GM19351 (cell line): ENCODE measurements around the gene ERP27.

ENCODE experiments used
- ATAC-seq: cut with Tn5 transposase; IDR thresholded peaks from one replicate; pipeline ENCODE4 v1.9.1; 2021; ENCODE audit warnings: mild to moderate bottlenecking, moderate library complexity; ENCODE audit not compliant: unreplicated experiment

ERP27 gene

DNA sequence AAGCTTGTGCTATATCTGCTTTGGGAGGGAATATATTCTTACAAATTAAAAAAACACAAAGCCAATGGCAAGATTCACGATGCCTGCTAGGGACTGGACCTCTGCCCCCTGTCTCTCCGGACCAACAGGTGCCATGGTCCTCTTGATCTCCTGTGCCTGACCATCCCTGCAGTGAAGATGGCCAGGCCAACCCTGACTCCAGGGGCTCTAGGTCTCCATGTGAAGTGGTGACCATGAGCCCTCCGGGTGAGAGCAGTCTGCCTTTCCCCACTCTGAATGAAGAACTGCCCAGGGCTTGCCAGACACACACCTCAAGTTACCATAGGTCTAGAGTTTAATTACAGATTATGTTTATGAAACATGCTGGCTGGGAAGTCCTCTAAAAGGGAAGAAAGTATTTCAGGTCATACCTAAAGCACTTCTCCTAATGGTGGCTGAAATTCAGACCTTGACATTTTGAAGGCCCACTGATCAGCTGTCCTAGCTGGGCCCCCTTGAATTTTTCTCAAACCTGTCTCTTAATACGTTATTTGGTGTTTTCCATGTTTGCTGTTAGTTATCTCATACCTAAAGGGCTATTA is 21.7 kb upstream of the ERP27 start:
- ATAC-seq: no peak

DNA sequence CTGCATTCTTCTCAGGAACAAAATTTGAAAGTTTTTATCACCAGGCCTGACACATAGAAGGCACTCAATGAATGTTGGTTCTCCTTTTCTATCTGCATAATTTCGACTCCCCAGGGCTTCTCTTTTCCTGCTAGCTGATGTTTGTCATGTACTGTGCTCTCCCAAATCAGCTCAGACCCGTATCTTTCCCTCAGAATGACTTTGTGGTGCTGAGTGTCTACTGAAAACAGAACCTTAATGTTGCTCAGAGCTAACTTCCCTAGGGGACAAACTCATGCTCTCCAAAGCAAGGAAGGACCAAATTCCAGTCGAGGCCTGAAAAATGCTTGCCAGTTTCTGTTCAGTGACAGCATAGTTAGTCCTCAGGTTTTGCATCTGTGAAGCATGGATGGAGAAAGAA is 21.1 kb upstream of the ERP27 start:
- no peak for ATAC-seq

DNA sequence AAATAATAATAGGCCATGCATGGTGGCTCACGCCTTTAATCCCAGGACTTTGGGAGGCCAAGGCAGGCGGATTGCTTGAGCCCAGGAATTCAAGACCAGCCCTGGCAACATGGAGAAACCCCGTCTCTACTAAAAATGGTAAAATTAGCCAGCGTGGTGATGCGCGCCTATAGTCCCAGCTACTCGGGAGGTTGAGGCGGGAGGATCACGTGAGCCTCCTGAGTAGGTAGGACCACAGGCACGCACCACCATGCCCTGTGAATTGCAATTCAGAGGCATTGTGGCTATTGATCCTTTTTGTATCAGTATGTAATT is 20.7 kb upstream of the ERP27 start:
- no peak for ATAC-seq

DNA sequence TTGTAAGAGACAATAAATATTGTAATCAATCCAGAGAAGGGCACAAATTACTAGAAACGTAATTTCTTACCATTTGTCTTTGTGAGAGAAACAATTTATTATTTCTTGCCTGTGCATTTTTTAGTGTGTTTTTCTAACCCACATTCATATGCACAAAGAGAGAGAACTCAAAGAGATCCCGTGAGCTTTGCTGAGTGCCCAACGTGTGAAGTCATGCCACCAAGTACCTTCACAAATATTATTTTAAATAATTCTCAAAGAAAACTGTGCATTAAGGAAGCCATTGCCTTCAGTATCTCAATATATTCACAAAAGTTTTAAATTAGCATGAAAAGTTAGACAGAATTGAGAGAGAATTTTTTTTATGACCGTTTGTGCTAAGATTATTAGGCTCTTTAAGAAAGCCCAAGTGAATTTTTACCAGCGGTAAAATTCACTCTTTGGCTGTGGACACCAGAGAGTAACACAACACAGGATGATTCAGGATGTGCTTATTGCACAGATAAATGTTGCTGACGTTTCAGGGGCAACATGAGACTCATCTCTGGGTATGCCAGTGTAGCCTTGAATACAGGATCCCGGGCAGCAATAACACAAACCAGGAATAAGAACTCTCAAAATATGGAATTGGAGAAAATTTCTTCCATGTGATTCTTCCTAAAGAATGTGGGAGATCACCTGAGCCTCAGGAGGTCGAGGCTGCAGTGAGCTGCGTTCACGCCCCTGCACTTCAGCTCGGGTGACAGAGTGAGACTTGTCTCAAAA is 20.2 kb upstream of the ERP27 start:
- ATAC-seq: no peak

DNA sequence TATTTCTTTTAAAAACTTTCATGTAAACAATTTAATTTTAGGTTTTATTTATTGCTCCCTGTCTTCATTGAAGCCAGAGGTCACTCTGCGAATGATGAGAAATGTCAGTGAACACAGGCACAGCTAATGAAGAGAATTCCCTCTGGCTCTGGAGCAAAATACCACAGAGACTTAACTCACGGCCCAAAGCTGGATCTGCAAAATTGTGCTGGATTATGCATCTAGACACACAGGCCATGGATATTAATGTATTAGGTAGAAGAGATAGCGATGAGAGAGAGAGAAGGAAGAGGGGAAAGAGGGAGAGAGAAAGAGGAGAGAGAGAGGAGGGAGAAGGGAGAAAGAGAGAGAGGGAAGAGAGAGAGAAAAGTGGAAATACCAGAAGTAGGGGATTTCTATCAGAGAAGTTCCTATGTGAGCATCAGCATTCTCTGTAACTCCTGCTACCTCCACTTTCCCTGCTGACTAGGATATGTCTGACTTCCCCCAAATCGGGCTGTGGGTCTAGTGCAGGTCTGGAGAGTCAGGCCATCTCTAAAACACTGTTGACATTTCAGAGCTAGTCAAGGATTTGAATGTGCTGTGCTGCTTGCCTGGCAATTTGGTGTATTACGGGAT is 19.3 kb upstream of the ERP27 start:
- ATAC-seq: no peak

DNA sequence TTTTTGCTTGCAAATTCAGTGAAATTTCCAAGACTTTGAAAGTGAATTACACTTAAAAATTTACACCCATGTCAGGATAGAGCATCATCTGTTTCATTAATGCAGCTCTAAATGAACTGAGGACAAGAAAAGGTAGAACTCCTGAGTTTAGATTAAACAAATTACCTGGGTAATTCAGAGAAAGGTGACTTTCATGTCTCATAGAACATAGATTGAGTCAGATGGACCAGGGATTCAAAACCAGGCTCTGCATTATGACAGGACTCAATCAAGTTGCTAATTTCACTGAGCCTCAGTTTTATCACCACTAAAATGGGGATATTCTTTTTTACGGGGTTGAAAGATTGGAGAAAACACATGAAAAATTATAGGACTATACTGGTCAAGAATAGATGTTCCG is 18.6 kb upstream of the ERP27 start:
- no peak for ATAC-seq

DNA sequence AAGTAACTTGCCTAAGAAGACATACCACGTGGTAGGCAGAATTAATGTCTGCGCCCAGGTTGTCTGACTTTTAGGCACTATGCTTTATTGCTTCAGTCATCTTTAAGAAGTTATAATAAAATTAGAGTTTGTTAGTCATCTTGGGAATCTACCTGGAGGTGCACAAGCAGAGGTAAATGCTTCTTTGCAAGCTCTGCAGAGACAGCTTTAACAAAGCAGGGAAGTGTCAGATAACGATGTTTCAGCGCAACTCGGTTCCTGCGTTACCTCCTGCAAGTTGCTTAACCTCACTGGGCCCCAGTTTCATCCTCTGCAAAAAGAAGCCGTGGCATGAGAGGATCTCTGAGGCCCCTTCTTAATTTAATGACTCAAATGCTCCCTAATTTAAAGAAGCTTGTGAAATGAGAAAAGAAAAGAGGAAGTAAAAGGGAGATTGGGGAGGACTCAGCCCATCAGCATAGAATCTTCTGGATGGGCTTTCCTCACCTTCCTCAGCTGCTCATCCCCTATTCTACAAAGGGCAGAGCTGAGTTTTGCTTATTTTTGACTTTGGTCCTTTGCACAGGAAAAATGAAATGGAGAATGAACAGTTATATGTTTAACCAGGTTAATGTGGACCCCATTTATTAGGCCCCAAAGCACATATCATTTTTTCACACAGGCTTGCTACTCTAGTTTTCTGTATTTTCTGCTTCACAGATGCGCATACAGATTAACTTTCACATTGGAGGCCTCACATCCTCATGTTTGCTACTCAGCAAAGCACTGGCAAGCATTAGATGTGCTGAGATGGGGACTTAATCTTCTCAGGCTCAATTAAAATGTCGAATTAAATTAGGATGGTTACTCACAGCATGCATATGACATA is 17.9 kb upstream of the ERP27 start:
- ATAC-seq: peak; percentile 37

DNA sequence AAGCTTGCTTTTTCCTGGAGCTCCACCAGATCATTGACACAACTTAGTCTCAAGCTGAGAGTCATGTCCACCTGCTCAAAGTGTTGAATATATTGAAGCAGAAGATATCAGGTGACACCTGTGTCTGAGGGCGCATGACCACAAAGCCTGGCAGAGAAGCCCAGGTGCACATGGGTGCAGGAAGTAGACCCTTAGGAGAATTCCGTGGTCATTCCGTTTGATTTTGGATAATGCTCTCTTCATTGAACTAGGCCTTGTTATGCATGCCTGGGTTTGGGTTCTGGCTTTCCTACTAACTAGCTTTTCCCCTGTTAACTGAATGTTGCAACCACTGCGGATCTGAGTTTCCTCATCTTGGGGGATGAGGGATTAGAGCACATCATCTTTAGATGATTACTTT is 15.9 kb upstream of the ERP27 start:
- ATAC-seq: no peak

DNA sequence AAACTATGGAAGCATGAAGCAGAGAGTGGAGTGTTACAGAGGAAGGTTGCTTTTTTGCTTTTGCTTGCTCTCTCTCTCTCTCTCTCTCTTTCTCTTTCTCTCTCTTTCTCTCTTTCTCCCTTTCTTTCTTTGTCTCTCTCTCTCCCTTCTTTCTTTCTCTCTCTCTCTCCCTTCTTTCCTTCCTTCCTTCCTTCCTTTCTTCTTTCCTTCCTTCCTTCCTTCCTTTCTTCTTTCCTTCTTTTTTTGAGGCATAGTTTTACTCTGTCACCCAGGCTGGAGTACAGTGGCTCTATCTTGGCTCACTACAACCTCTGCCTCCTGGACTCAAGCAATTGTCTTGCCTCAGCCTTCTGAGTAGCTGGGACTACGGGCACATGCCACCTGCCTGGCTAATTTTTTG is 15.4 kb upstream of the ERP27 start:
- no peak for ATAC-seq

DNA sequence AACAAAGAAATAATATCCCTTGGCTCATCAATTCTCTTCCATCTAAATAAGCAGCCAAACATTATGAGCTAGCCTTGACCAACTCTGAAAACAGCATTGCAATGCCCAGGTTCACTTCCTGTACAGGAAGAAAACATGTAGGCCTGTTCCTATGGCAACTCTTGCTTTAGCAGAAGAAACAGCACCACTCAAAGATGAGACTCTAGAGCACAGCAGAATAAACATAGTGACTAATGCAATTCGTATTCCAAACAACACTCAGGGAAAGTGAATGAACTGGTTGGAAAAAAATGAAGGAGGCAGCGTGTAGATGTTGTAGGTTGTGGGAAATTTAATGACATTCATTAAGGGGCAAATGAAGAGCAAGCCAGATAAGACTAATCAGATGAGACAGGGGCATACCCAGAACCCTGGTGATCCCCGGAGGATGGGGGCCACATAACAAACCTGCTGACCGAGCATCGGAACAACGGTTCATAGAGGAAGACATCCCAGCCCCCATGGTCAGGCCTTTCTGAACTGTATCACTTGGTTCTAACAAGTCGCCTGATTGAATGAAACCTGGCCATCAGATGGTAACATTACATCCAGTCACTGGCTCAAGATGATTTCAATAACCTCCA is 14.1 kb upstream of the ERP27 start:
- peak; percentile 51 for ATAC-seq

DNA sequence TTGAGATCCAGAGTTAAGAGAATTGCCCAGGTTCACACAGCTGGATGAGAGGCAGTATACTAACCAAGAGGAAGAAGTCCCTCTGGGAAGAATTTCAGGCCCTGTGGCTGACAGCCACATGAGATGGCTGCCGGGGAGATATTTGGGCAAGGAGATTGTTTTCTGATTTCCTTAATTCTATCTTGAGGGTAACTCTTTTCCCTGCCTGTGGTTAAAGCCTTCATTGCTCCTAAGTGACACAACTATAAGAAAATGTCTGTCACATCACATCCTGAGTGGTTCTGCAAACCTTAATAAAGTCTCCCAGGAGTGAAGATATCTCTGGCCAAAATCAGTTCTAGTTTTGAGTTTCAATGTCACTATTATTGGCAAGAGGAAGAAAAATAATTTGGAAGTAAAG is 13.5 kb upstream of the ERP27 start:
- ATAC-seq: no peak

DNA sequence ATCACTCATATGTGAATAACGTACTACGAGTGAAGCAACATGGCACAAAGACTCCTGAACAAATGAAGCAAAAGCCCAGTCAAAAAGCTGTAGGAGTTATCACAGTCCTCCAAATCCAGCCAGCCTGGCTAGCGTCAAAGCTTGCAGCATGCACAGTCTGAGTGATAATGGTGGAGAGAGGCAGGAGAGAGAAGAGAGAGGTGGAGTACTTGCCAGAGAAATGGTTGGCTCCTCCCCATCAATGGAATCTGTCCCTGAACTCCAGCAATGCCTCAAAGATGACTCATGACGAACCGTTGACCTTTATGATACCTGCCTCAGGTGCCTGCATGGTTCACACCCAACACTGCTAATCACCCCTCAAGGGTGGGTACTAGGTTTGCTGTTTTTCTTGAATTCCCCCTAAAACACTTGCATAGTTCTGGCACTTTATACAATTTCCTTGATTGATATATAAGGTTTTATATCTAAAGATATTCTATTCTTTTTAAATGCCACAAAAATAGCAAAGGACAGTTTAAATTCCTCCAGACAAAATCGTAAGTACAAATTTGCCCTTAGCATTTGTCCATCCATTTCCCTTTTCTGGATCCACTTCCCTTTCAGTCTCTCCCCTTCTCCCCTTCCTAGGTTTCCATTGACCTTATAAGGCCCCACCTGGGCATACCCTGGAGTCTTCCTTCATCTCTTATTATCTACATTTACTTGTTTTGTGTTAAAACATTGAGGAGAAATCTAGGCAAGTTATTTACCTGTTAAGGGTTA is 12.8 kb upstream of the ERP27 start:
- no peak for ATAC-seq

DNA sequence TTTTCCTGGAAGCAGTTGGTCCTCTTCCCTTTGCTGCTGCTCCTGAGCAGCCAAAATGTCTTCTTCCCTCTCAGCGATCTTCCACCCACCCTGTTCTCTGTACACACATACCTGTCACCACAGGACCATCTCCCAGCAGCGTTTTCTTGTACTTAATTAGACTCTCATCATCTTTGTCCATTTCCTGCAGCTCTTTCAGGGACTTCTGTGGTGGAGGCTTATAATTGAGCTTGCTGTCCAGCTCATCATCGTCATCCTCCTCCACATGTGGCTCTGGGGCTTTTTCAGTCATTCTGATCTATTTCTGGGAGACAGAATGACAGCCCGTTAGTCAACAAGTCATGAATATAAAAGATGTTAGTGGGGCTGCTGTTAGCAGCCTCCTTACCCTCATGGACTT is 12.1 kb upstream of the ERP27 start:
- ATAC-seq: peak; percentile 13

DNA sequence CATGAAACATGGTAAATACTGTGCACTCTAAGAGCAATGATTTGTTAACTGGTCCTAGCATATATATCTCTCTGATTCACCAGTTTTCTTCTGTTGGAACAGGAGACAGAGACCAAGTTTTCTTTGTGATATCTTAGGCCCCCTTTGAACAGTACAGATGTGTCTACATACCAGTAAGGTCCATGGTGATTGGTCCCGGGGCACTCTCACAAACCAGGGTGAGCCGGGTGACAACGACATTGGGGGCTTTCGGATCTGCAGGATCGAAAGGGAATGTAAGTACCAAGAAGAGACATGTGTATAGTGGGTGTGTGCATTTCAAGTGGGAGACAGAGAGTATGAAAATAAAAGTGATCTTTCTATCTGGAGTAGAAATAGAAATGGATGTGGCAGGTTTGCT is 11.3 kb upstream of the ERP27 start:
- no peak for ATAC-seq

DNA sequence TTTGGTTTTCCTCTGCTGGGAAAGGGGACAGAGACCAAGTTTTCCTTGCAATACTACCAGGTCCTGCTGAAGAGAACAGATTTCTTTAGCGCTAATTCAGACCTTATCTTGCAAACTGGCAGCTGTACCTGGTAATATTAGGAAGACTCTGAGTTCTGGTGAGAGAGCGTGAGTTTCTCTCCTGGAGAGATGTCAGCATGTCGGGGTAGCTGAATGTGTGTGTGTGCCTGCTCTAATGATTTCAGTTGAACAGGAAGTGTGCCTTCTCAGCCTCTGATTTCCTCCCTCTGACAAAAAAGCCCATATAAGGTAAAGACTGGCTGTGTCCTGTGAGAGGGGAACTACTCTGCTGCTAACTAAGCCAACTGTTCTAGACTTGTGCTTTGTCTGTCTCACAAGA is 10.3 kb upstream of the ERP27 start:
- peak; percentile 87 for ATAC-seq

DNA sequence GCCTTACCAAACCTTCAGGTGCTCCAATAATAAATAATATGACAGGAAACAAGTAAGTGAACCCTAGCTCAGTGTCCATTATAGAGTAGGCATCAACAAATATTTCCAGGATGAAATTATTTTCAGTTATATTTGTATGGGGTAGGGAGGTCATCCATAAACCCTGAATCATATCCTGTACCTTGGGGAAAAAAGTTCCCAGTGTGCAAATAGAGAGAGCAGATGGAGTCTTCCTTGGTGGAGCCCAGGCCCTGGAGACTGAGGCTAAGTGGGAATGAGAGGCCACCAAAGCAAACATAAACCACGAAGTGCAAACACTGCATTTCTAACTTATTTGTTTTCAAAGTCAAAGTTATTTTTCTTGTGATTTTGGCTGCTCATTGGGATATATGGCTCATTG is 8.5 kb upstream of the ERP27 start:
- no peak for ATAC-seq

DNA sequence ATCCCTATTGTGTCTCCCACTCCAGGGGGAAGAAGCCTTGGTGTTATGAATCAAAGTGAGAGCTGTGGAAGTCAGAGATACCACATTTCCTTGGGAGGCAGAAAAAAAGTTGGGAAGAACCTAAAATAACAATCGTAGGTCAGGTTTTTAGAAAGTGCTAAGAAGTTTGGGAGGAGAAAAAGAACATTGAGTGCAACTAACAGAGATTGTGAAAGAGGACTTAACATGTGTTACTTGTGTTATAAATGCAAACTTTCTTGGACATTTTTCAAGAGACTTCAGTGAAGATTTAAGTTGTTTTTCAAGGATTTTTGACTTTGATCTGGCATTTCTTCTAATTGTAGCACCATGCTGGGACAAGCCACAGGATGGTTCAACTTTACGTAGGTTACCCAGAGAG is 7.8 kb upstream of the ERP27 start:
- ATAC-seq: no peak

DNA sequence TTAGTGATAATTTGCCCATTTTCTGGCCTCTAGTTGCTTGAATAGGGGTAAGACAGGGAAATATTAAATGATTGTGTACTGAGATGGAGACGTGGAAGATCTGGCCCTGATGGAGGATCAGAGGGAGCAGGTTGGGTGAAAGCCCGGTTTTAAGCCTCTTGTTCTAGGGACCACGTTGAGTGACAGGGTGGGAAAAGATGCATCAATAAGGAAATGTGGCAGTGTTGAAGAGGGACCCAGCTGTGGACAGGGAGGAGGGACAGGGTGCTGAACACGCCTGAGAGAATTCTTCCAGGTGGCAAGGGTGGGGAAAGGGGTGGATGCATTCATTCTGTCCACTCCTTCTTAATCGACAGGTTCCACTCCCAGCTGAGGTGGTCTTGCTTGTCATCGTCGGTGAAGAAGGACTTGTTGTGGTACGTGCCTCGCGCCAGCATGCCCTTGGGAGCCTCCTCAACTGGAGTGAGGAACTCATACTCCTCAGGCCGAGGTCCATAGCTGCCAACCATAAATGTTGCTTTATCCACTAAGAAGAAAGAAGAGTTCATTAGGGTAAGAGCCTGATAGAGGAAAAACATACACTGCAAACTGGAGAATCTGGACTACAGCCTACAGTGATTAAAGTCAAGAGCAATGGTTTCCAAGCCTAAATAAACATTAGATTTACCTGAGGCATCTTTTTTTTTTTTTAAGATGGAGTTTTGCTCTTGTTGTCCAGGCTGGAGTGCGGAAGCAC is 4.0 kb upstream of the ERP27 start:
- ATAC-seq: no peak

DNA sequence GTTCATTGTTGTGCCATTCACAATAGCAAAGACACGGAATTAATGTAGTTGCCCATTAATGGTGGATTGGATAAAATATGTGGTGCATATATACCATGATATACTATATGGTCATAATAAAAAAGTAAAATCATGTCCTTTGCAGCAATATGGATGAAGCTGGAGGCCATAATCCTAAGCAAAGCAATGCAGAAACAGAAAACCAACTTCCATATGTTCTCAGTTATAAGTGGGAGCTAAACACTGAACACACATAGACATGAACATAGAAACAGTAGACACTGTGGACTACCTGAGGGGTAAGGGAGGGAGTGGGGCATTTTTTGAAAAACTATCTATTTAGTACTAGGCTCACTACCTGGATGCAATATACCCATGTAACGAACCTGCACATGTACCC is 3.0 kb upstream of the ERP27 start:
- no peak for ATAC-seq

DNA sequence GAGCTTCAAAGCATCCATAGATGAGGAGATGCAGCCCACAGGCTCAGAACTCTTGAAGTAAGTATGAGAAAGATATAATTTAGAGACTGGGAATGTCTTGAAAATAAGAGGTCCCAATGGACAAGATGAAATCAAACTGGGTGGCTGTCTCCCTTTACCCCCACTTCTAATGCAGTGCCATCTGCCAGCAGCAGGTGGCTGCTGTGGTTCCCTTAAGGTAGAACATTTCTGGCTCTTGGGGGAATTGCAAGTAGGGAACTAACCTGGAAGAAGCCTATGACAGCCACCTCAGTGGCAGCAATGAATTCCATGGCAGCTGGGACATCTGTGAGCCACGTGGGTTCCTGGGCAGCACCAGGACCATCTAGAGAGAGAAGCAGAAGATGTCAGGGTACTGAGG is 648 bp downstream of the ERP27 start:
- ATAC-seq: peak; percentile 53
